Measurements from ENCODE around the gene KRTAP5-5.

DNA sequence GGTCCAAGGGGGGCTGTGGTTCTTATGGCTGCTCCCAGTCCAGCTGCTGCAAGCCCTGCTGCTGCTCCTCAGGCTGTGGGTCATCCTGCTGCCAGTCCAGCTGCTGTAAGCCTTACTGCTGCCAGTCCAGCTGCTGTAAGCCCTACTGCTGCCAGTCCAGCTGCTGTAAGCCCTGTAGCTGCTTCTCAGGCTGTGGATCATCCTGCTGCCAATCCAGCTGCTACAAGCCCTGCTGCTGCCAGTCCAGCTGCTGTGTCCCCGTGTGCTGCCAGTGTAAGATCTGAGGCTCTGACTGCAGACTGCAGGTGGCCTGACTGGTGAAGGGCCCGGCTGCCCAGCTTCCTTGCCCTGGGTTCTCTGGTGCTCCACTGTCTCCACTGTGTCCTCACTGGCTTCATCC is 696 bp downstream of the KRTAP5-5 start:
- TF ChIP-seq CTCF (IDR thresholded peaks at IDR 0.05): no peak
- no peak for TF ChIP-seq EZH2 (IDR thresholded peaks at IDR 0.05; ENCODE audit: borderline replicate concordance, insufficient read depth, low read depth, low read length, poor library complexity, severe bottlenecking)

Measured in B cell (primary cell).